HEK293 (cell line): ENCODE results near the gene DDX49.

ENCODE experiments used
- CTCF ChIA-PET: fragments of 350-600 bp; formaldehyde crosslinking; extraction: SDS; loops from one replicate; lab custom pipeline; 2021; ENCODE audit warnings: antibody characterized with exemption; lab: Yijun Ruan, JAX
- POLR2A ChIA-PET: fragments of 300-600 bp; formaldehyde crosslinking; extraction: SDS; loops from one replicate; lab custom pipeline; 2020; ENCODE audit warnings: antibody characterized with exemption, inconsistent platforms; lab: Yijun Ruan, JAX
- H3K27ac ChIP-seq: fragments of 200-500 bp; sonication (Bioruptor generic); 2 replicates; pipeline ENCODE4 v1.5.1; 2014; ENCODE audit warnings: low read depth, low read length, control low read depth, inconsistent platforms; ENCODE audit errors: extremely low read depth
- H3K36me3 ChIP-seq, 2 experiments: fragments of 200-500 bp in 1 of 2; sonication (Bioruptor generic) in 1 of 2; 1 replicate in 1 of 2; 2 replicates in 1 of 2; pipeline ENCODE4 v1.5.1; 2014 to 2017; ENCODE audit warnings: inconsistent platforms in 2 of 2, low read length in 2 of 2; ENCODE audit not compliant: control insufficient read depth in 2 of 2, insufficient read depth in 1 of 2
- H3K4me1 ChIP-seq: fragments of 200-500 bp; sonication (Bioruptor generic); 2 replicates; pipeline ENCODE4 v1.5.1; 2014; ENCODE audit warnings: mild to moderate bottlenecking, low read length, inconsistent platforms; ENCODE audit not compliant: control insufficient read depth, insufficient read depth
- H3K4me3 ChIP-seq: 2 replicates; pipeline ENCODE4 v1.5.1; 2011; ENCODE audit warnings: low read depth, mild to moderate bottlenecking, control low read depth, low read length, moderate library complexity
- H3K9me3 ChIP-seq: fragments of 200-500 bp; sonication (Bioruptor generic); 2 replicates; pipeline ENCODE4 v1.5.1; 2014; ENCODE audit warnings: low read depth, low read length, inconsistent platforms; ENCODE audit not compliant: control insufficient read depth, insufficient read depth
- EGR2 ChIP-seq: fragments of 450-650 bp; formaldehyde crosslinking; IDR thresholded peaks from 2 replicates; pipeline ENCODE4 v1.5.1; 2016; ENCODE audit warnings: low read depth, missing biosample characterization, missing genetic modification characterization
- GFI1B ChIP-seq: fragments of 450-650 bp; formaldehyde crosslinking; IDR thresholded peaks from 2 replicates; pipeline ENCODE4 v1.5.1; 2016; ENCODE audit warnings: missing biosample characterization, missing genetic modification characterization
- MEIS1 ChIP-seq: sonication (generic); formaldehyde crosslinking; IDR thresholded peaks from 2 replicates; pipeline ENCODE4 v1.8.1; 2022; ENCODE audit warnings: missing genetic modification reagents, mild to moderate bottlenecking, borderline replicate concordance
- PRDM10 ChIP-seq: fragments of 450-650 bp; formaldehyde crosslinking; IDR thresholded peaks from 2 replicates; pipeline ENCODE4 v1.5.1; 2016; ENCODE audit warnings: missing biosample characterization, missing genetic modification characterization
- PRDM6 ChIP-seq: fragments of 450-650 bp; formaldehyde crosslinking; IDR thresholded peaks from 2 replicates; pipeline ENCODE4 v1.5.1; 2017; ENCODE audit warnings: missing biosample characterization, missing genetic modification characterization
- RBAK ChIP-seq: fragments of 450-650 bp; formaldehyde crosslinking; IDR thresholded peaks from 2 replicates; pipeline ENCODE4 v1.5.1; 2016; ENCODE audit warnings: missing biosample characterization, missing genetic modification characterization
- SETDB1 ChIP-seq: IDR thresholded peaks from one replicate; pipeline ENCODE4 v1.6.1; 2017; ENCODE audit warnings: mild to moderate bottlenecking, low read length, moderate library complexity, mixed read lengths; ENCODE audit not compliant: insufficient read length
- SP3 ChIP-seq: fragments of 450-650 bp; formaldehyde crosslinking; IDR thresholded peaks from 2 replicates; pipeline ENCODE4 v1.5.1; 2016; ENCODE audit warnings: missing biosample characterization, missing genetic modification characterization
- ZBTB17 ChIP-seq: fragments of 450-650 bp; formaldehyde crosslinking; IDR thresholded peaks from 2 replicates; pipeline ENCODE4 v1.5.1; 2016; ENCODE audit warnings: missing biosample characterization, missing genetic modification characterization
- ZBTB8A ChIP-seq: fragments of 450-650 bp; formaldehyde crosslinking; IDR thresholded peaks from 2 replicates; pipeline ENCODE4 v1.5.1; 2016; ENCODE audit warnings: missing biosample characterization, missing genetic modification characterization
- ZNF114 ChIP-seq: fragments of 450-650 bp; formaldehyde crosslinking; IDR thresholded peaks from 2 replicates; pipeline ENCODE4 v1.5.0; 2017; ENCODE audit warnings: missing biosample characterization, missing genetic modification characterization
- ZNF121 ChIP-seq: fragments of 450-650 bp; formaldehyde crosslinking; IDR thresholded peaks from 2 replicates; pipeline ENCODE4 v1.5.1; 2016; ENCODE audit warnings: missing biosample characterization, missing genetic modification characterization
- ZNF132 ChIP-seq: fragments of 450-650 bp; formaldehyde crosslinking; IDR thresholded peaks from 2 replicates; pipeline ENCODE4 v1.5.1; 2017; ENCODE audit warnings: missing biosample characterization, missing genetic modification characterization, borderline replicate concordance
- ZNF19 ChIP-seq: fragments of 450-650 bp; formaldehyde crosslinking; IDR thresholded peaks from 2 replicates; pipeline ENCODE4; 2016; ENCODE audit warnings: missing biosample characterization, missing genetic modification characterization, low read depth
- ZNF223 ChIP-seq: fragments of 450-650 bp; formaldehyde crosslinking; IDR thresholded peaks from 2 replicates; pipeline ENCODE4 v1.5.1; 2016; ENCODE audit warnings: missing biosample characterization, missing genetic modification characterization
- ZNF24 ChIP-seq: fragments of 450-650 bp; formaldehyde crosslinking; IDR thresholded peaks from 2 replicates; pipeline ENCODE4 v1.5.1; 2016; ENCODE audit warnings: missing biosample characterization, missing genetic modification characterization
- ZNF292 ChIP-seq: fragments of 450-650 bp; formaldehyde crosslinking; IDR thresholded peaks from 2 replicates; pipeline ENCODE4 v1.5.1; 2016; ENCODE audit warnings: low read depth, missing biosample characterization, missing genetic modification characterization, borderline replicate concordance
- ZNF354C ChIP-seq: fragments of 450-650 bp; formaldehyde crosslinking; IDR thresholded peaks from 2 replicates; pipeline ENCODE4 v1.5.1; 2016; ENCODE audit warnings: missing biosample characterization, missing genetic modification characterization, low read depth, borderline replicate concordance
- ZNF48 ChIP-seq: fragments of 450-650 bp; formaldehyde crosslinking; IDR thresholded peaks from 2 replicates; pipeline ENCODE4 v1.5.1; 2016; ENCODE audit warnings: missing biosample characterization, missing genetic modification characterization
- ZNF501 ChIP-seq: fragments of 450-650 bp; formaldehyde crosslinking; IDR thresholded peaks from 2 replicates; pipeline ENCODE4 v1.5.1; 2016; ENCODE audit warnings: missing biosample characterization, missing genetic modification characterization
- ZNF558 ChIP-seq: fragments of 450-650 bp; formaldehyde crosslinking; IDR thresholded peaks from 2 replicates; pipeline ENCODE4 v1.5.1; 2016; ENCODE audit warnings: missing biosample characterization, missing genetic modification characterization
- ZNF585B ChIP-seq: fragments of 450-650 bp; formaldehyde crosslinking; IDR thresholded peaks from 2 replicates; pipeline ENCODE4 v1.5.1; 2016; ENCODE audit warnings: missing biosample characterization, missing genetic modification characterization
- ZNF623 ChIP-seq: fragments of 450-650 bp; formaldehyde crosslinking; IDR thresholded peaks from 2 replicates; pipeline ENCODE4 v1.5.1; 2016; ENCODE audit warnings: missing biosample characterization, missing genetic modification characterization
- ZNF629 ChIP-seq: fragments of 450-650 bp; formaldehyde crosslinking; IDR thresholded peaks from 2 replicates; pipeline ENCODE4 v1.5.1; 2017; ENCODE audit warnings: missing biosample characterization, missing genetic modification characterization
- ZNF639 ChIP-seq: fragments of 450-650 bp; formaldehyde crosslinking; IDR thresholded peaks from 2 replicates; pipeline ENCODE4 v1.5.1; 2016; ENCODE audit warnings: missing biosample characterization, missing genetic modification characterization
- ZNF654 ChIP-seq: fragments of 450-650 bp; formaldehyde crosslinking; IDR thresholded peaks from 2 replicates; pipeline ENCODE4 v1.5.1; 2016; ENCODE audit warnings: low read depth, missing biosample characterization, missing genetic modification characterization
- ZNF664 ChIP-seq: fragments of 450-650 bp; formaldehyde crosslinking; IDR thresholded peaks from 2 replicates; pipeline ENCODE4 v1.5.1; 2016; ENCODE audit warnings: missing biosample characterization, missing genetic modification characterization
- ZNF701 ChIP-seq: fragments of 450-650 bp; formaldehyde crosslinking; IDR thresholded peaks from 2 replicates; pipeline ENCODE4 v1.5.1; 2016; ENCODE audit warnings: missing biosample characterization, missing genetic modification characterization
- ZNF707 ChIP-seq: fragments of 450-650 bp; formaldehyde crosslinking; IDR thresholded peaks from 2 replicates; pipeline ENCODE4 v1.5.1; 2016; ENCODE audit warnings: missing biosample characterization, missing genetic modification characterization
- ZNF776 ChIP-seq: fragments of 450-650 bp; formaldehyde crosslinking; IDR thresholded peaks from 2 replicates; pipeline ENCODE4 v1.5.0; 2017; ENCODE audit warnings: missing biosample characterization, missing genetic modification characterization, borderline replicate concordance
- ZNF777 ChIP-seq: fragments of 450-650 bp; formaldehyde crosslinking; IDR thresholded peaks from 2 replicates; pipeline ENCODE4 v1.5.1; 2017; ENCODE audit warnings: missing biosample characterization, missing genetic modification characterization, borderline replicate concordance
- ZNF830 ChIP-seq: fragments of 450-650 bp; IDR thresholded peaks from 2 replicates; pipeline ENCODE4 v1.5.0; 2018; ENCODE audit warnings: missing biosample characterization, missing genetic modification characterization, low read depth, mild to moderate bottlenecking, moderate library complexity
- ZSCAN30 ChIP-seq: fragments of 450-650 bp; IDR thresholded peaks from 2 replicates; pipeline ENCODE4 v1.5.1; 2018; ENCODE audit warnings: missing biosample characterization, mild to moderate bottlenecking, missing genetic modification characterization, moderate library complexity

Gene DDX49

GRCh38 chr19:18919086-18919899 lies at the start of gene DDX49, which contains the start of gene COPE:
Gene DDX49, plus strand, starts transcription at chr19:18919715. Its CDS starts 27 bp downstream, at chr19:18919742.
Gene COPE, minus strand, starts transcription at chr19:18919387. Its CDS starts 39 bp downstream, at chr19:18919348.
- H3K9me3 ChIP-seq: no peaks in the 10 kb centered on the region
- H3K27ac ChIP-seq: peak within 1 kb of the TSS; percentile 27; the same call in 1 of the 2 replicates
- H3K4me1 ChIP-seq: no peaks in the 10 kb centered on the region
- ChIA-PET CTCF (interaction anchor here (0.6 to 2.3 kb wide), 9 partner anchors 10 to 458 kb away, joined by 3 to 14 read pairs (median 4); partner anchors contain the start of gene FKBP8), POLR2A (interaction anchor here (0.6 to 2.2 kb wide), 25 partner anchors 10 to 638 kb away, joined by 3 to 41 read pairs (median 5); partner anchors contain the start of genes CERS1, ELL, JUND and REX1BD)
- peak within 1 kb of the TSS; percentile 94 for H3K4me3 ChIP-seq
- H3K36me3 ChIP-seq: peaks cover 6 to 45% of the 10 kb centered on the region in 2 experiments; a peak in 2 of 3 replicates
- no peak for TF ChIP-seq ZNF48 (tag by site-specific recombination)
- TF ChIP-seq EGR2 (tag by site-specific recombination): peak; percentile 52; the same call in 1 of the 2 replicates
- no peak for TF ChIP-seq ZNF558
- TF ChIP-seq ZNF776 (tag by site-specific recombination): no peak
- TF ChIP-seq PRDM6 (tag by site-specific recombination): no peak
- no peak for TF ChIP-seq GFI1B (tag by site-specific recombination)
- no peak for TF ChIP-seq ZNF19 (tag by site-specific recombination)
- no peak for TF ChIP-seq SETDB1
- TF ChIP-seq SP3 (tag by site-specific recombination): peak; percentile 98
- TF ChIP-seq ZNF701 (tag by site-specific recombination): no peak
- TF ChIP-seq ZNF623 (tag by site-specific recombination): no peak
- peak; percentile 75; the same call in 1 of the 2 replicates for TF ChIP-seq ZNF639 (tag by site-specific recombination)
- TF ChIP-seq ZBTB17 (tag by site-specific recombination): peak; percentile 77
- no peak for TF ChIP-seq ZNF585B
- 0 out of 2 replicates have a peak, but pooled peaks have one; percentile 24 for TF ChIP-seq PRDM10 (tag by site-specific recombination)
- no peak for TF ChIP-seq ZNF292 (tag by site-specific recombination)
- TF ChIP-seq ZNF121 (tag by site-specific recombination): no peak
- TF ChIP-seq ZNF114 (tag by site-specific recombination): no peak
- TF ChIP-seq ZNF664 (tag by site-specific recombination): no peak
- TF ChIP-seq ZNF24 (tag by site-specific recombination): 0 out of 2 replicates have a peak, but pooled peaks have one; percentile 40
- no peak for TF ChIP-seq ZNF654
- no peak for TF ChIP-seq MEIS1 (CRISPR knock-in tag)
- no peak for TF ChIP-seq ZNF223 (tag by site-specific recombination)
- no peak for TF ChIP-seq ZNF830 (tag by site-specific recombination)
- TF ChIP-seq ZNF354C (tag by site-specific recombination): no peak
- TF ChIP-seq ZNF777 (tag by site-specific recombination): peak; percentile 30; the same call in 1 of the 2 replicates
- peak; percentile 90 for TF ChIP-seq ZNF629
- no peak for TF ChIP-seq RBAK (tag by site-specific recombination)
- TF ChIP-seq ZBTB8A: 0 out of 2 replicates have a peak, but pooled peaks have one; percentile 36
- no peak for TF ChIP-seq ZNF132 (tag by site-specific recombination)
- no peak for TF ChIP-seq ZNF707 (tag by site-specific recombination)
- no peak for TF ChIP-seq ZNF501
- no peak for TF ChIP-seq ZSCAN30 (tag by site-specific recombination)
